ENCODE data around the gene TINCR. TPM values are rescaled to one million over a fixed set of nuclear protein-coding genes. Genes with fewer than 3 reads are reported as not detected.

Gene TINCR
- total RNA-seq (under 1 TPM in 1 of 2 donors, not detected in 1; 0.05 TPM), polyA plus RNA-seq (under 1 TPM in 1 of 2 donors, not detected in 1; 0.08 TPM)

- no peak for DNase-seq (ENCODE audit: low spot score)
Measured at GRCh38 chr19:5567360-5567969, at the start of gene TINCR. Gene TINCR, minus strand, starts transcription at chr19:5567953.

GRCh38 chr19:5617080-5617479 is 49.3 kb upstream of the TINCR start:
- Histone ChIP-seq H3K4me3 (ENCODE audit: low read depth in 1 of 3, low read length in 3 of 3) (no peak overlapping the region), H3K4me1 (ENCODE audit: control insufficient read depth in 4 of 4, insufficient read depth in 4 of 4, low read length in 3 of 4) (peaks cover 6 to 25% (median 21%) of the 10 kb centered on the region in 4 donors), H3K27me3 (ENCODE audit: control insufficient read depth in 4 of 4, insufficient read depth in 4 of 4, low read length in 3 of 4) (no peaks in the 10 kb centered on the region), H3K9me3 (ENCODE audit: control insufficient read depth in 4 of 4, low read length in 3 of 4) (no peaks in the 10 kb centered on the region), H3K9ac (ENCODE audit: low read depth in 1 of 2, low read length in 2 of 2) (no peak overlapping the region), H3K36me3 (ENCODE audit: control insufficient read depth in 4 of 4, insufficient read depth in 3 of 4, low read depth in 1 of 4, low read length in 3 of 4) (peaks cover 22 to 66% (median 50%) of the 10 kb centered on the region in 4 donors), H3K27ac (ENCODE audit: low read depth in 1 of 2, low read length in 2 of 2) (no peak overlapping the region)
- TF ChIP-seq ZBTB33 (IDR thresholded peaks at IDR 0.05) = no peak
- 97% methylated on average over 1 of the region's 1 CpG for whole genome bisulfite sequencing
- DNase-seq (ENCODE audit: low spot score) = no peak

More at GRCh38 chr19:5567360-5567969, at the start of gene TINCR:
- peaks cover 0 to 1% (median 0%) of the 10 kb centered on the region in 4 donors for H3K4me1 ChIP-seq (ENCODE audit: control insufficient read depth in 4 of 4, insufficient read depth in 4 of 4, low read length in 3 of 4)
- no peaks in the 10 kb centered on the region for H3K9me3 ChIP-seq (ENCODE audit: control insufficient read depth in 4 of 4, low read length in 3 of 4)
- peak within 1 kb of the TSS in 1 of 3 donors; percentile 24 for H3K4me3 ChIP-seq (ENCODE audit: low read depth in 1 of 3, low read length in 3 of 3)
- H3K27me3 ChIP-seq (ENCODE audit: control insufficient read depth in 4 of 4, insufficient read depth in 4 of 4, low read length in 3 of 4) = peaks cover 0 to 5% (median 2%) of the 10 kb centered on the region in 4 donors
- no peak within 1 kb of the TSS for H3K27ac ChIP-seq (ENCODE audit: low read depth in 1 of 2, low read length in 2 of 2)
- WGBS = 13% methylated on average over 63 of the region's 63 CpGs
- no peak for TF ChIP-seq SP1 (IDR thresholded peaks at IDR 0.05)
- no peak for TF ChIP-seq JUND (IDR thresholded peaks at IDR 0.05)
- no peak for TF ChIP-seq NR2F2 (IDR thresholded peaks at IDR 0.05)
- no peak for TF ChIP-seq YY1 (IDR thresholded peaks at IDR 0.05)
- no peak for TF ChIP-seq REST (IDR thresholded peaks at IDR 0.05)
- no peak for TF ChIP-seq FOXA1 (IDR thresholded peaks at IDR 0.05)
- TF ChIP-seq GABPA (IDR thresholded peaks at IDR 0.05 in 1 of 2, conservative IDR thresholded peaks at IDR 0.05 in 1 of 2) = no peak
- TF ChIP-seq RXRA (IDR thresholded peaks at IDR 0.05) = no peak
- TF ChIP-seq HNF4A (conservative IDR thresholded peaks at IDR 0.05) = no peak
- TF ChIP-seq ATF3 (IDR thresholded peaks at IDR 0.05) = no peak
- no peak for TF ChIP-seq FOXA2 (IDR thresholded peaks at IDR 0.05)
- no peak for TF ChIP-seq HNF4G (IDR thresholded peaks at IDR 0.05)
- no peak for TF ChIP-seq CTCF (IDR thresholded peaks at IDR 0.05; ENCODE audit: low read depth, low read length, missing input control)
- no peak for TF ChIP-seq TAF1 (conservative IDR thresholded peaks at IDR 0.05)
- no peaks in the 10 kb centered on the region for H3K36me3 ChIP-seq (ENCODE audit: control insufficient read depth in 4 of 4, insufficient read depth in 3 of 4, low read depth in 1 of 4, low read length in 3 of 4)
- no peak within 1 kb of the TSS for H3K9ac ChIP-seq (ENCODE audit: low read depth in 1 of 2, low read length in 2 of 2)

All from liver (tissue), 9 donors.